ENCODE data around the gene RNF39. TPM values are rescaled to one million over a fixed set of nuclear protein-coding genes. Genes with fewer than 3 reads are reported as not detected.
"Not testable (repeated sequence)": the region's sequence is repeated elsewhere in the genome, so short reads cannot be mapped to it uniquely, and the experiment has no call there.

RNF39 gene
- total RNA-seq, 1 experiment from 2014 or later = 0.23 TPM

DNA sequence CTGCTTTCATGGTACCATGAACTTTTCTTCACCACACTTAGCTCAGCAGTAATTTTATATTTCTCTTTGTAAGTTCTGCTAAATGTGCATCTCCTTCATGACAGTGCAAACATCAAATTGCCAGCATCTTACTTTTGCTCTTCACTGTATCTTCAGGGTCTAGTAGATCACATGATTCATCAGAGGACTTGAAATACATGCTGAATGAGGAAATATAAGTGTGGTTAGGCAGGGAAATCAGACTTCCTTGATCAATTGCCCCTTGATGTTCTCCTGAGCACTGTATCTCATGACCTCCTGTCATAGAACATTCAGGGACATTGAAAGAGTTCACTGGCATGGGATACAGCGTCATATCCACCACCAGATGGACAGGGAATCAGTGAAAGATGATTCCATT is 39.8 kb downstream of the RNF39 start:
- Histone ChIP-seq H3K36me3 (ENCODE audit: control insufficient read depth, insufficient read depth, low read length) (no peaks in the 10 kb centered on the region), H3K27me3 (replicated peaks; ENCODE audit: control insufficient read depth, insufficient read depth, low read length) (no peaks in the 10 kb centered on the region), H3K9me3 (no peaks in the 10 kb centered on the region), H3K4me1 (no peaks in the 10 kb centered on the region), H3K4me3 (ENCODE audit: low read depth, low read length) (no peak overlapping the region)
- ChIA-PET POLR2A (no interaction called here), CTCF (no interaction called here)
- TF ChIP-seq, protein P1, sequence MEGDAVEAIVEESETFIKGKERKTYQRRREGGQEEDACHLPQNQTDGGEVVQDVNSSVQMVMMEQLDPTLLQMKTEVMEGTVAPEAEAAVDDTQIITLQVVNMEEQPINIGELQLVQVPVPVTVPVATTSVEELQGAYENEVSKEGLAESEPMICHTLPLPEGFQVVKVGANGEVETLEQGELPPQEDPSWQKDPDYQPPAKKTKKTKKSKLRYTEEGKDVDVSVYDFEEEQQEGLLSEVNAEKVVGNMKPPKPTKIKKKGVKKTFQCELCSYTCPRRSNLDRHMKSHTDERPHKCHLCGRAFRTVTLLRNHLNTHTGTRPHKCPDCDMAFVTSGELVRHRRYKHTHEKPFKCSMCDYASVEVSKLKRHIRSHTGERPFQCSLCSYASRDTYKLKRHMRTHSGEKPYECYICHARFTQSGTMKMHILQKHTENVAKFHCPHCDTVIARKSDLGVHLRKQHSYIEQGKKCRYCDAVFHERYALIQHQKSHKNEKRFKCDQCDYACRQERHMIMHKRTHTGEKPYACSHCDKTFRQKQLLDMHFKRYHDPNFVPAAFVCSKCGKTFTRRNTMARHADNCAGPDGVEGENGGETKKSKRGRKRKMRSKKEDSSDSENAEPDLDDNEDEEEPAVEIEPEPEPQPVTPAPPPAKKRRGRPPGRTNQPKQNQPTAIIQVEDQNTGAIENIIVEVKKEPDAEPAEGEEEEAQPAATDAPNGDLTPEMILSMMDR (IDR thresholded peaks at IDR 0.05; ENCODE audit: insufficient read depth in 1 of 2, low read depth in 1 of 2, low read length in 1 of 2, severe bottlenecking in 1 of 2, unreplicated experiment in 1 of 2) = no peak
- H3K27me3 Mint-ChIP-seq (ENCODE audit: insufficient read depth, unreplicated experiment) = no peaks in the 10 kb centered on the region
- H3K36me3 Mint-ChIP-seq (ENCODE audit: insufficient read depth, unreplicated experiment) = no peaks in the 10 kb centered on the region
- H3K27ac Mint-ChIP-seq (ENCODE audit: unreplicated experiment) = no peak overlapping the region
- H3K4me3 Mint-ChIP-seq (ENCODE audit: unreplicated experiment) = no peak overlapping the region
- H3K9me3 Mint-ChIP-seq (ENCODE audit: unreplicated experiment) = no peaks in the 10 kb centered on the region
- BruUV-seq (replicated peaks) = no TSS peak
- intact Hi-C loops (cut with micrococcal nuclease; ENCODE audit: unreplicated experiment) = no loop called here
- no peaks in the 10 kb centered on the region for H3K4me1 Mint-ChIP-seq (ENCODE audit: low read depth, unreplicated experiment)
- DNase-seq = no peak

DNA sequence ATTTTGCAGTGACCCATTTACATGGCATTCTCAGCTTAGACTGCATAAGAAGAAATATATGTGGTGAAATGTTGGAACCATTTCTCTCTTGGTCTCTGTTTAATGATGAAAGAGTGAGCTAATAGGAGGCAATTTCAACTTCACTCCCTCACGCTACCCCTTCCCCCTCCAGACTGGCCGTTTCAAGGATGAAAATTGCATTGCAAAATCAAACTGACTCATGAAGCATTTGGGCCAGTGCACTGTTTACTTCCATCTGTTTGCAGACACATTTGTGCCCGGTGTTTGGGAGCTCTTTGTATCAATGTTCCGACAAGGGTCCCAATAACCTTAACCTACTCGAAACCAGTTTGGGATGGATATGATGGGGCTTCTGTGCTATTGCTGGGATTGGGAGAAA is 42.1 kb downstream of the RNF39 start:
- H3K4me1 ChIP-seq; H3K9me3 ChIP-seq; intact Hi-C loops (cut with micrococcal nuclease; ENCODE audit: unreplicated experiment); DNase-seq; H3K4me3 Mint-ChIP-seq (ENCODE audit: unreplicated experiment); H3K36me3 Mint-ChIP-seq (ENCODE audit: insufficient read depth, unreplicated experiment); H3K27me3 ChIP-seq (replicated peaks; ENCODE audit: control insufficient read depth, insufficient read depth, low read length); CTCF ChIA-PET; POLR2A ChIA-PET; H3K4me1 Mint-ChIP-seq (ENCODE audit: low read depth, unreplicated experiment); H3K27me3 Mint-ChIP-seq (ENCODE audit: insufficient read depth, unreplicated experiment); H3K9me3 Mint-ChIP-seq (ENCODE audit: unreplicated experiment); H3K36me3 ChIP-seq (ENCODE audit: control insufficient read depth, insufficient read depth, low read length); H3K4me3 ChIP-seq (ENCODE audit: low read depth, low read length); BruUV-seq (replicated peaks); H3K27ac Mint-ChIP-seq (ENCODE audit: unreplicated experiment): not testable (repeated sequence)

DNA sequence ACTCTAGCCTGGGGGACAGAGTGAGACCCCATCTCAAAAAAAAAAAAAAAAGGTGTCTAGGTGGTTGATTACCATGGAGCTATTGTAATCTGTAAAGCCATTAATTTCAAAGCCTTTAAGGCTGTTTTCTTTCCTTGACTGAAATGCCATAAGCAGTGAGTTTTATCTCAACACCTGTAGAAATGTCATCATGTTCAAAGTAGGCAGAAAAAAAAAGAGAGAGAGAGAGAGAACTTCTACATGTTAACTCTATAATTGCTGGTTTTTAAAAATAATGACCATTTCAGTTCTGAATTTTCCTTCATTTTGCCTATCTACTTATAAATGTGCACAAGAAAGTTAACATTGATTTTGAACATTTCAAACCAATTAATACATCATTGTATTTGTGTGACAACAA is 44.2 kb downstream of the RNF39 start:
- no peaks in the 10 kb centered on the region for H3K4me1 ChIP-seq
- Mint-ChIP-seq H3K4me3 (ENCODE audit: unreplicated experiment) (no peak overlapping the region), H3K4me1 (ENCODE audit: low read depth, unreplicated experiment) (no peaks in the 10 kb centered on the region), H3K27ac (ENCODE audit: unreplicated experiment) (no peak overlapping the region), H3K36me3 (ENCODE audit: insufficient read depth, unreplicated experiment) (no peaks in the 10 kb centered on the region), H3K27me3 (ENCODE audit: insufficient read depth, unreplicated experiment) (no peaks in the 10 kb centered on the region), H3K9me3 (ENCODE audit: unreplicated experiment) (no peaks in the 10 kb centered on the region)
- H3K36me3 ChIP-seq (ENCODE audit: control insufficient read depth, insufficient read depth, low read length) = no peaks in the 10 kb centered on the region
- ChIA-PET CTCF (interaction anchor here (0.7 kb wide), 1 partner anchor 283 kb away, joined by 3 read pairs; no protein-coding TSS in a partner anchor), POLR2A (no interaction called here)
- H3K4me3 ChIP-seq (ENCODE audit: low read depth, low read length) = no peak overlapping the region
- no peak for DNase-seq
- intact Hi-C loops (cut with micrococcal nuclease; ENCODE audit: unreplicated experiment) = no loop called here
- H3K9me3 ChIP-seq = no peaks in the 10 kb centered on the region
- TF ChIP-seq, protein P1 (IDR thresholded peaks at IDR 0.05; ENCODE audit: insufficient read depth in 1 of 2, low read depth in 1 of 2, low read length in 1 of 2, severe bottlenecking in 1 of 2, unreplicated experiment in 1 of 2) = no peak
- no peaks in the 10 kb centered on the region for H3K27me3 ChIP-seq (replicated peaks; ENCODE audit: control insufficient read depth, insufficient read depth, low read length)
- no TSS peak for BruUV-seq (replicated peaks)

DNA sequence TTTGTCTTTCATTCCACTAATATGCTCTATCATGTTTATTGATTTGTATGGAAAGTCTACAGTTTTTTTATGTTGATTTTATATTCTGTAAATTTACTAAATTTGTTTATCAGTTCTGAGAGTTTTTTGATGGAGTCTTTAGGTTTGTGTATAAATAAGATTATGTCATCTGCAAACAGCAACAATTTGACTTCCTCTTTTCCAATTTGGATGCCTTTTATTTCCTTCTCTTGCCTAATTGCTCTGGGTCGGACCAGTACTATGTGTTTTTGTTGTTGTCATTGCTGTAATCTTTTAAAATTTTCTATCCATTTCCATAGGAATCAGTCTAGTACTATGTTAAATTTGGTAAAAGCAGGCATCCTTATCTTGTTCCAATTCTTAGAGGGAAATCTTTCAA is 46.0 kb downstream of the RNF39 start:
- ChIA-PET CTCF (no interaction called here), POLR2A (no interaction called here)

More for the DNA sequence above, 46.0 kb downstream of the RNF39 start:
- no peak for DNase-seq
- intact Hi-C loops (cut with micrococcal nuclease; ENCODE audit: unreplicated experiment) = no loop called here
- no peaks in the 10 kb centered on the region for H3K36me3 Mint-ChIP-seq (ENCODE audit: insufficient read depth, unreplicated experiment)
- no peaks in the 10 kb centered on the region for H3K4me1 Mint-ChIP-seq (ENCODE audit: low read depth, unreplicated experiment)
- H3K27ac Mint-ChIP-seq (ENCODE audit: unreplicated experiment) = no peak overlapping the region
- H3K27me3 ChIP-seq (replicated peaks; ENCODE audit: control insufficient read depth, insufficient read depth, low read length) = no peaks in the 10 kb centered on the region
- H3K9me3 Mint-ChIP-seq (ENCODE audit: unreplicated experiment) = no peaks in the 10 kb centered on the region
- no peaks in the 10 kb centered on the region for H3K36me3 ChIP-seq (ENCODE audit: control insufficient read depth, insufficient read depth, low read length)
- no TSS peak for BruUV-seq (replicated peaks)
- no peak overlapping the region for H3K4me3 Mint-ChIP-seq (ENCODE audit: unreplicated experiment)
- no peaks in the 10 kb centered on the region for H3K27me3 Mint-ChIP-seq (ENCODE audit: insufficient read depth, unreplicated experiment)
- H3K4me1 ChIP-seq = 0 out of 2 replicates have a peak, but pooled peaks cover 4% of the 10 kb centered on the region
- TF ChIP-seq, protein P1 (IDR thresholded peaks at IDR 0.05; ENCODE audit: insufficient read depth in 1 of 2, low read depth in 1 of 2, low read length in 1 of 2, severe bottlenecking in 1 of 2, unreplicated experiment in 1 of 2) = no peak
- no peaks in the 10 kb centered on the region for H3K9me3 ChIP-seq
- H3K4me3 ChIP-seq (ENCODE audit: low read depth, low read length) = no peak overlapping the region
